ENCODE data around the gene MYBPC2. TPM values are rescaled to one million over a fixed set of nuclear protein-coding genes. Genes with fewer than 3 reads are reported as not detected.

The MYBPC2 gene
- total and polyA plus RNA-seq, 2 experiments from 2014 or later, result not detected

GRCh38 chr19:50430888-50431342 lies 1.8 kb upstream of the MYBPC2 start:
- Histone ChIP-seq H3K36me3 (ENCODE audit: low read depth) (no peaks in the 10 kb centered on the region), H3K9ac (no peak overlapping the region), H3K4me1 (ENCODE audit: insufficient read depth) (no peaks in the 10 kb centered on the region), H4K20me1 (ENCODE audit: insufficient read depth) (no peaks in the 10 kb centered on the region), H3K79me2 (ENCODE audit: insufficient read depth) (no peaks in the 10 kb centered on the region), H3K9me3 (ENCODE audit: low read depth) (no peaks in the 10 kb centered on the region), H3K9me2 (ENCODE audit: insufficient read depth) (no peaks in the 10 kb centered on the region), H3K4me3 (peak overlapping the region; percentile 70), H3F3A (ENCODE audit: insufficient read depth) (no peaks in the 10 kb centered on the region), H2AFZ (peak overlapping the region; percentile 88), H3K4me2 (ENCODE audit: unreplicated experiment) (peak overlapping the region; percentile 91), H3K27me3 (replicated peaks; ENCODE audit: insufficient read depth) (peaks cover 41% of the 10 kb centered on the region), H3K27ac (no peak overlapping the region)
- in situ Hi-C loops (cut with MboI), result no loop called here
- 7 to 12% methylated on average over 13 of the region's 13 CpGs for WGBS, 2 experiments (ENCODE audit: low coverage in 1 of 2, low lambda C conversion rate in 2 of 2, missing lambda C conversion rate in 2 of 2)
- peak; percentile 25 for DNase-seq
- TF ChIP-seq EZH2phosphoT487 (IDR thresholded peaks at IDR 0.05; ENCODE audit: insufficient read depth, low read depth), result no peak
- no peak for TF ChIP-seq EZH2 (IDR thresholded peaks at IDR 0.05; ENCODE audit: insufficient read depth, poor library complexity, severe bottlenecking)

- in situ Hi-C loops (cut with MboI), result no loop called here
- H3K4me1 ChIP-seq (ENCODE audit: insufficient read depth), result no peaks in the 10 kb centered on the region
- no peak overlapping the region for H3K9ac ChIP-seq
- H2AFZ ChIP-seq, result peak overlapping the region; percentile 88
- no peaks in the 10 kb centered on the region for H3F3A ChIP-seq (ENCODE audit: insufficient read depth)
- peak overlapping the region; percentile 91 for H3K4me2 ChIP-seq (ENCODE audit: unreplicated experiment)
- H3K27me3 ChIP-seq (replicated peaks; ENCODE audit: insufficient read depth), result peaks cover 41% of the 10 kb centered on the region
- no peaks in the 10 kb centered on the region for H3K9me2 ChIP-seq (ENCODE audit: insufficient read depth)
- H4K20me1 ChIP-seq (ENCODE audit: insufficient read depth), result no peaks in the 10 kb centered on the region
- TF ChIP-seq EZH2 (IDR thresholded peaks at IDR 0.05; ENCODE audit: insufficient read depth, poor library complexity, severe bottlenecking) (no peak), EZH2phosphoT487 (IDR thresholded peaks at IDR 0.05; ENCODE audit: insufficient read depth, low read depth) (no peak)
- no peaks in the 10 kb centered on the region for H3K79me2 ChIP-seq (ENCODE audit: insufficient read depth)
- H3K36me3 ChIP-seq (ENCODE audit: low read depth), result no peaks in the 10 kb centered on the region
- WGBS, 2 experiments (ENCODE audit: low coverage in 1 of 2, low lambda C conversion rate in 2 of 2, missing lambda C conversion rate in 2 of 2), result 1 to 2% methylated on average over 29 to 54 of the region's 54 CpGs
- peak overlapping the region; percentile 70 for H3K4me3 ChIP-seq
- DNase-seq, result peak; percentile 75
- no peak overlapping the region for H3K27ac ChIP-seq
- H3K9me3 ChIP-seq (ENCODE audit: low read depth), result no peaks in the 10 kb centered on the region
Measured at GRCh38 chr19:50431343-50432220, 1.1 kb upstream of the MYBPC2 start.

- in situ Hi-C loops (cut with MboI), result no loop called here
- 62% methylated on average over 19 of the region's 19 CpGs for WGBS, 2 experiments (ENCODE audit: low coverage in 1 of 2, low lambda C conversion rate in 2 of 2, missing lambda C conversion rate in 2 of 2)
- peaks cover 39% of the 10 kb centered on the region for H3K27me3 ChIP-seq (replicated peaks; ENCODE audit: insufficient read depth)
Measured at GRCh38 chr19:50433201-50434180, 799 bp downstream of the MYBPC2 start.

GRCh38 chr19:50434525-50434924 lies 1.8 kb downstream of the MYBPC2 start:
- TF ChIP-seq EZH2 (IDR thresholded peaks at IDR 0.05; ENCODE audit: insufficient read depth, poor library complexity, severe bottlenecking) (no peak), EZH2phosphoT487 (IDR thresholded peaks at IDR 0.05; ENCODE audit: insufficient read depth, low read depth) (no peak)
- Histone ChIP-seq H3F3A (ENCODE audit: insufficient read depth) (no peaks in the 10 kb centered on the region), H4K20me1 (ENCODE audit: insufficient read depth) (no peaks in the 10 kb centered on the region), H3K9ac (no peak overlapping the region), H2AFZ (no peak overlapping the region), H3K4me3 (no peak overlapping the region), H3K27ac (no peak overlapping the region), H3K9me2 (ENCODE audit: insufficient read depth) (no peaks in the 10 kb centered on the region), H3K27me3 (replicated peaks; ENCODE audit: insufficient read depth) (peaks cover 39% of the 10 kb centered on the region), H3K9me3 (ENCODE audit: low read depth) (no peaks in the 10 kb centered on the region), H3K36me3 (ENCODE audit: low read depth) (no peaks in the 10 kb centered on the region), H3K4me2 (ENCODE audit: unreplicated experiment) (no peak overlapping the region), H3K79me2 (ENCODE audit: insufficient read depth) (no peaks in the 10 kb centered on the region), H3K4me1 (ENCODE audit: insufficient read depth) (no peaks in the 10 kb centered on the region)
- DNase-seq, result no peak
- 6 to 8% methylated on average over 12 of the region's 12 CpGs for WGBS, 2 experiments (ENCODE audit: low coverage in 1 of 2, low lambda C conversion rate in 2 of 2, missing lambda C conversion rate in 2 of 2)
- in situ Hi-C loops (cut with MboI), result no loop called here

More at GRCh38 chr19:50433201-50434180, 799 bp downstream of the MYBPC2 start:
- DNase-seq, result no peak
- no peak overlapping the region for H2AFZ ChIP-seq
- no peaks in the 10 kb centered on the region for H4K20me1 ChIP-seq (ENCODE audit: insufficient read depth)
- H3K9me2 ChIP-seq (ENCODE audit: insufficient read depth), result no peaks in the 10 kb centered on the region
- H3K4me2 ChIP-seq (ENCODE audit: unreplicated experiment), result no peak overlapping the region
- no peak overlapping the region for H3K4me3 ChIP-seq
- no peak overlapping the region for H3K27ac ChIP-seq
- no peak overlapping the region for H3K9ac ChIP-seq
- no peaks in the 10 kb centered on the region for H3F3A ChIP-seq (ENCODE audit: insufficient read depth)
- H3K36me3 ChIP-seq (ENCODE audit: low read depth), result no peaks in the 10 kb centered on the region
- no peaks in the 10 kb centered on the region for H3K9me3 ChIP-seq (ENCODE audit: low read depth)
- no peak for TF ChIP-seq EZH2phosphoT487 (IDR thresholded peaks at IDR 0.05; ENCODE audit: insufficient read depth, low read depth)
- no peaks in the 10 kb centered on the region for H3K4me1 ChIP-seq (ENCODE audit: insufficient read depth)
- no peaks in the 10 kb centered on the region for H3K79me2 ChIP-seq (ENCODE audit: insufficient read depth)

Measured in GM23248 (cell line).